Vagina (tissue), 2 donors: ENCODE measurements around the gene CFAP61. TPM values are rescaled to one million over a fixed set of nuclear protein-coding genes. Genes with fewer than 3 reads are reported as not detected.
"Not testable (repeated sequence)": the region's sequence is repeated elsewhere in the genome, so short reads cannot be mapped to it uniquely, and the experiment has no call there.

Experiments used
- DNase-seq, 2 donors: peaks; one replicate each; pipeline ENCODE4 v3.0.0-alpha.2; 2017; ENCODE audit errors: extremely low spot score in 2 of 2
- H3K27ac ChIP-seq: fragments of 200-600 bp; sonication (generic); one replicate; pipeline ENCODE4 v1.5.1; 2019
- H3K27me3 ChIP-seq: fragments of 200-600 bp; sonication (generic); one replicate; pipeline ENCODE4 v1.5.1; 2019
- H3K36me3 ChIP-seq, 2 donors: fragments of 200-600 bp; sonication (generic); one replicate each; pipeline ENCODE4 v1.5.1; 2017 to 2019
- H3K4me1 ChIP-seq: fragments of 200-600 bp; sonication (generic); one replicate; pipeline ENCODE4 v1.5.1; 2019
- H3K4me3 ChIP-seq, 2 donors: fragments of 200-600 bp; sonication (generic); 1 replicate in 1 of 2; 2 replicates in 1 of 2; pipeline ENCODE4 v1.5.1; 2016 to 2019
- H3K9me3 ChIP-seq: fragments of 200-600 bp; sonication (generic); one replicate; pipeline ENCODE4 v1.5.1; 2019
- POLR2A ChIP-seq, 2 donors: fragments of 450-650 bp; IDR thresholded peaks; one replicate each; pipeline ENCODE4 v1.6.1; 2017; ENCODE audit warnings: antibody characterized with exemption in 2 of 2, mild to moderate bottlenecking in 2 of 2, moderate library complexity in 2 of 2
- POLR2AphosphoS5 ChIP-seq, 2 donors: sonication (generic); formaldehyde crosslinking; IDR thresholded peaks; one replicate each; pipeline ENCODE4 v1.9.0; 2017; ENCODE audit warnings: antibody characterized with exemption in 2 of 2, mild to moderate bottlenecking in 2 of 2, low read depth in 1 of 2; ENCODE audit not compliant: insufficient read depth in 1 of 2
- intact Hi-C: fragments of 100-400 bp; cut with DNase I; formaldehyde crosslinking; loops from one replicate; pipeline ENCODE4 v1.15.1; 2023
- total RNA-seq: library from RNA; depleted of rRNA; stranded (reverse); fragments of >200 nt; gene quantifications from one replicate; pipeline ENCODE4 v1.2.3, GENCODE V29; 2016
- TF ChIP-seq, protein P1 (sequence below), 3 experiments: fragments of 450-650 bp in 2 of 3; fragments of 200-600 bp in 1 of 3; sonication (generic) in 1 of 3; IDR thresholded peaks; one replicate each; pipeline ENCODE4 v1.5.1; 2017 to 2019; ENCODE audit warnings: antibody characterized with exemption in 3 of 3, mild to moderate bottlenecking in 2 of 3, moderate library complexity in 2 of 3

Gene CFAP61
- total RNA-seq, 1 donor from 2014 or later: 1.5 TPM

DNA sequence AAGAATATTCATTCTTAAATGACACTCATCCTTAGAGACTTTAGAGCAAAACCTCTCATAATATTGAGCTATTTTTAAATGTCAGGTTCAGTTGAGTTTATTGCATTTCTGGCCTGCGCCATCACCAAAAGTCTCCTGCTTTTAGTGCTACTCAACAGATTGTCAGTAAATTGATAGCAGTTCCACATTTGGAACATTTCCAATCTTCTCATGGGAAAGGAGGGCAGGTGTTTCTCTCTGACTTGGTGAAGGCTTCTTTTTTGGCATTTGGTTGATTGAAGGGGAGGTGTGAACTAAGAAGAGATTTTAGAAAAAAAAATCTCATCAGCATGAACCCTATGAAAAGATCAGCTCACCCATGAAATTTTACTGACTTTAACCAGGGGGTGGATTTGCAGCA, 189.6 kb downstream of the CFAP61 start:
- no peaks in the 10 kb centered on the region for H3K4me1 ChIP-seq
- intact Hi-C loops: no loop called here
- H3K27me3 ChIP-seq: no peaks in the 10 kb centered on the region
- H3K4me3 ChIP-seq: no peak overlapping the region
- no peak overlapping the region for H3K27ac ChIP-seq
- H3K36me3 ChIP-seq: no peaks in the 10 kb centered on the region
- DNase-seq: no peak
- no peak for TF ChIP-seq POLR2A (IDR thresholded peaks at IDR 0.05)
- no peaks in the 10 kb centered on the region for H3K9me3 ChIP-seq

DNA sequence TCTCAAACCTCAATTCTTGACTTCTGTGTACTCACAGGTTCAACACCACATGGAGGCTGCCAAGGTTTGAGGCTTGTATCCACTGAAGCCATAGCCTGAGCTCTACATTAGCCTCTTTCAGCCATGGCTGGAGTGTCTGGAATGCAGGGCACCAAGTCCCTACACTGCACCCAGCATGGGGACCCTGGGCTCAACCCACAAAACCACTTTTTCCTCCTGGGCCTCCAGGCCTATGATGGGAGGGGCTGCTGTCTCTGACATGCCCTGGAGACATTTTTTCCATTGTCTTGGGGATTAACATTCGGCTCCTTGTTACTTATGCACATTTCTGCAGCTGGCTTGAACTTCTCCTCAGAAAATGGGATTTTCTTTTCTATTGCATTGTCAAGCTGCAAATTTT, 192.1 kb downstream of the CFAP61 start:
- intact Hi-C loops, H3K4me3 ChIP-seq, H3K4me1 ChIP-seq, H3K27ac ChIP-seq, H3K27me3 ChIP-seq, H3K36me3 ChIP-seq, DNase-seq, H3K9me3 ChIP-seq: not testable (repeated sequence)

DNA sequence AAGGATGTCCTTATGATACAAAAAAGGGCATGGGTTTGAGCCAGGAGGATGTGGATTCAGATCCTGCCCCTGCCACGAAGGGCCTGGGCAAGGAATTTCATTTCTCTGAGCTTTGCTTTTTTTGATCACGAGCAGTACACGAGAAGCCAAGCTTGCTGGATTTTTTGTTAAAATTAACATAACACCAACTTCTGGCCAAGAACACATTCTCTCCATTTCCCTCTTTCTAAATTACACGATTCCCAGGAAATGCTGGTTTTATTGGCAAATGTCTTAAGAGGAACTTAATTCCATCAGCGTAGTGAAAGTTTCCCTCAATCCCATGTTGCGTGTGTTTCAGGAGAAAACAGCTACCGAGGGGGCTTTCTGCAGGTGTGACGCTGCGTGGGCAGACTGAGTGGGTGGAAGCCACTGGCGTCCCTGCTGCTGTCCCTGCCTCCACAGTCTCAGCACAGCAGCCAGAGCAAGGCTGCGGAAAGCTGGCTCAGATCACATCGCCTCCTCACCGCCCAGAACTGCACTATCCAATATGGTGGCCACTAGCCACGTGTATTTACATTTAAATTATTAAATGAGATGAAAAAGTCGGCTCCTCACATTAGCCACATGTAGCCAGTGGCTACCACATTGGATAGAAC, 194.8 kb downstream of the CFAP61 start:
- intact Hi-C loops: no loop called here

DNA sequence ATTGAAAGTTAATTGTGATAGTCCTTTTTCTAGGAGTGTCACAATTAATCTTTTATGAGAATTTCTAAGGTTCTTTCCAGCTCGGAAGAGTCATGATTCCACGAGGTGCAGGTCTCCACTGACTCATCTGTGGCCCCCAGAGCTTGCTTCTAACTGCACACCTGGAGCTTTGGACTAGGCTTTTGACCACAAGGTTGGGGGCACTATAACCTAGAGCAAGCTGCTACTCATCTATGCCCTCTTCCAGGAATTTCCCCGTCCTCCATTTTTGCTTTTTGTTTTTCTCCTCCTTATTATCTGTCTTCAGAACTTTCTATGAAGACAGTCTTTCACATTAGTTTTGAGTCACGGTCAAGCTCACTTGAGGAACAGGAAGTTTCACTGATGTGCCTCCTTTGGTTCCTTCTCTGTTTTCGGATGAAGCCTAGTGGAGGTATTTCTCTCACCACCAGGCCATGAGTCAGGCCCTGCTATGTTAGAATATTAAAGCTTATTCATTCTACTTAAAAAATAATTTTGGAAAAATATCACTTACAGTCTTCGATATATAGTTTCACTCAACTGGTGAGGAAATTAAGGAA, 196.4 kb downstream of the CFAP61 start:
- Histone ChIP-seq H3K9me3 (no peaks in the 10 kb centered on the region), H3K4me3 (no peak overlapping the region), H3K27ac (no peak overlapping the region), H3K36me3 (no peaks in the 10 kb centered on the region), H3K27me3 (no peaks in the 10 kb centered on the region), H3K4me1 (no peaks in the 10 kb centered on the region)
- no peak for DNase-seq
- intact Hi-C loops: no loop called here
- TF ChIP-seq, protein P1, sequence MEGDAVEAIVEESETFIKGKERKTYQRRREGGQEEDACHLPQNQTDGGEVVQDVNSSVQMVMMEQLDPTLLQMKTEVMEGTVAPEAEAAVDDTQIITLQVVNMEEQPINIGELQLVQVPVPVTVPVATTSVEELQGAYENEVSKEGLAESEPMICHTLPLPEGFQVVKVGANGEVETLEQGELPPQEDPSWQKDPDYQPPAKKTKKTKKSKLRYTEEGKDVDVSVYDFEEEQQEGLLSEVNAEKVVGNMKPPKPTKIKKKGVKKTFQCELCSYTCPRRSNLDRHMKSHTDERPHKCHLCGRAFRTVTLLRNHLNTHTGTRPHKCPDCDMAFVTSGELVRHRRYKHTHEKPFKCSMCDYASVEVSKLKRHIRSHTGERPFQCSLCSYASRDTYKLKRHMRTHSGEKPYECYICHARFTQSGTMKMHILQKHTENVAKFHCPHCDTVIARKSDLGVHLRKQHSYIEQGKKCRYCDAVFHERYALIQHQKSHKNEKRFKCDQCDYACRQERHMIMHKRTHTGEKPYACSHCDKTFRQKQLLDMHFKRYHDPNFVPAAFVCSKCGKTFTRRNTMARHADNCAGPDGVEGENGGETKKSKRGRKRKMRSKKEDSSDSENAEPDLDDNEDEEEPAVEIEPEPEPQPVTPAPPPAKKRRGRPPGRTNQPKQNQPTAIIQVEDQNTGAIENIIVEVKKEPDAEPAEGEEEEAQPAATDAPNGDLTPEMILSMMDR (IDR thresholded peaks at IDR 0.05): no peak
- no peak for TF ChIP-seq POLR2A (IDR thresholded peaks at IDR 0.05)
- no peak for TF ChIP-seq POLR2AphosphoS5 (IDR thresholded peaks at IDR 0.05; ENCODE audit: insufficient read depth in 1 of 2, low read depth in 1 of 2)

More for the DNA sequence above, 194.8 kb downstream of the CFAP61 start:
- TF ChIP-seq POLR2A (IDR thresholded peaks at IDR 0.05): no peak
- TF ChIP-seq, protein P1 (IDR thresholded peaks at IDR 0.05): no peak
- no peak for TF ChIP-seq POLR2AphosphoS5 (IDR thresholded peaks at IDR 0.05; ENCODE audit: insufficient read depth in 1 of 2, low read depth in 1 of 2)
- Histone ChIP-seq H3K9me3 (no peaks in the 10 kb centered on the region), H3K36me3 (no peaks in the 10 kb centered on the region), H3K4me1 (no peaks in the 10 kb centered on the region), H3K27ac (no peak overlapping the region), H3K4me3 (no peak overlapping the region), H3K27me3 (no peaks in the 10 kb centered on the region)
- no peak for DNase-seq

DNA sequence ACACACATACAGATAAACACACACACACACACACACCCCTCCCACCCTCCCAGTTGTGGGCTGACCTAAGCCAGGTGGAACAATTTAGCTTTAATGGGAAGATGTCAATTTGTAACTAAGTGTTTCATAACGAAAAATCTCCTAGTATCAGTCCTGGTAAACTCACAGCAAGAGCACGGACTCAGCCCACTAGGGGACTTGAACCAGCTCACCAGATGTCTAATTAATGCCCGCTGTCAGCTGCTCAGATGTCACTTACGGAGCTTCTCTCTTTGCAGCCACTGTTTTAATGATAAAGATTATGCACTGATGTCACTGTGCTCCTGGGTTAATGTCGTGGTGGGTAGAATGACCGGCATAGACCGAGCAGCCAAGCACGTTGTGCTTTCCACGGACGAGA, 199.0 kb downstream of the CFAP61 start:
- TF ChIP-seq, protein P1 (IDR thresholded peaks at IDR 0.05): no peak
- TF ChIP-seq POLR2AphosphoS5 (IDR thresholded peaks at IDR 0.05; ENCODE audit: insufficient read depth in 1 of 2, low read depth in 1 of 2): no peak
- TF ChIP-seq POLR2A (IDR thresholded peaks at IDR 0.05): no peak
- no peaks in the 10 kb centered on the region for H3K9me3 ChIP-seq
- intact Hi-C loops: no loop called here

DNA sequence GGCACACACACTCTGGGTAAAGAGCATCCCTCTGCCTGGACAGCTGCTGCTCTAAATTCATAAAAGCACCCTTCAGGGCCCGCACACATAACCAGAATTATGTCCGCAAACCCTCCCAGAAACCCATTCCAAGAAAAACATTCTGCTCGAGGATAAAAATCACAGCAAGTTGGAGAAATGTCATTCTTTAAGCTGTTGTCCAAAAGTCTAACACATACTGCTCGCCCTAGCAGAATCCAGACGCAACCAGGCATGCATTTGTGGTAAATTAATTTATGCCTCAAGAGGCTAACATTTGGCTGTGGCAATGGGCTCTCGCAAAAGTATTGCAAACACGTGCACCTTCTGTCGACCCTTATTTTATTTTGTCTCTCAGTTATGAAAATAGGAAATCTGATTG, 199.5 kb downstream of the CFAP61 start:
- intact Hi-C loops: no loop called here
- TF ChIP-seq POLR2AphosphoS5 (IDR thresholded peaks at IDR 0.05; ENCODE audit: insufficient read depth in 1 of 2, low read depth in 1 of 2) (no peak), POLR2A (IDR thresholded peaks at IDR 0.05) (no peak)
- TF ChIP-seq, protein P1 (IDR thresholded peaks at IDR 0.05): no peak
- Histone ChIP-seq H3K9me3 (no peaks in the 10 kb centered on the region), H3K4me1 (no peaks in the 10 kb centered on the region), H3K36me3 (no peaks in the 10 kb centered on the region), H3K4me3 (no peak overlapping the region), H3K27me3 (no peaks in the 10 kb centered on the region), H3K27ac (no peak overlapping the region)
- DNase-seq: no peak

More for the DNA sequence above, 199.0 kb downstream of the CFAP61 start:
- H3K4me1 ChIP-seq: no peaks in the 10 kb centered on the region
- no peaks in the 10 kb centered on the region for H3K27me3 ChIP-seq
- H3K27ac ChIP-seq: no peak overlapping the region
- no peak overlapping the region for H3K4me3 ChIP-seq
- DNase-seq: no peak
- H3K36me3 ChIP-seq: no peaks in the 10 kb centered on the region
